ENCODE measurements around the gene RASSF3. TPM values are rescaled to one million over a fixed set of nuclear protein-coding genes. Genes with fewer than 3 reads are reported as not detected.
"Not testable (repeated sequence)": the region's sequence is repeated elsewhere in the genome, so short reads cannot be mapped to it uniquely, and the experiment has no call there.

The RASSF3 gene
- total and polyA plus RNA-seq, 9 donors: 18.2 to 64.5 (median 33.3) TPM

GRCh38 chr12:64611341-64612284 lies 1.3 kb downstream of the RASSF3 start:
- Histone ChIP-seq H3K27me3 (no peaks in the 10 kb centered on the region), H3K4me1 (ENCODE audit: insufficient read depth) (peaks cover 12% of the 10 kb centered on the region), H3K4me3 (peak overlapping the region; percentile 86), H3K9me3 (no peaks in the 10 kb centered on the region), H3K36me3 (no peaks in the 10 kb centered on the region), H3K27ac (peak overlapping the region; percentile 76 to 82)
- peak; percentile 45 to 68 (median 57) for DNase-seq
- WGBS, 3 donors: 0 to 4% (median 3%) methylated on average over 31 of the region's 31 CpGs
- no peak for TF ChIP-seq POLR2A (IDR thresholded peaks at IDR 0.05)
- TF ChIP-seq CTCF (IDR thresholded peaks at IDR 0.05): no peak
- TF ChIP-seq EP300 (IDR thresholded peaks at IDR 0.05): no peak
- intact Hi-C loops (cut with DNase I): loop anchor here (5.0 to 10.0 kb wide), 6 partner anchors 53 to 86 kb away; no protein-coding TSS in a partner anchor

- no peaks in the 10 kb centered on the region for H3K36me3 ChIP-seq
- no peak for DNase-seq
- H3K4me1 ChIP-seq (ENCODE audit: insufficient read depth): peaks cover 13% of the 10 kb centered on the region
- no peak overlapping the region for H3K27ac ChIP-seq
- no peaks in the 10 kb centered on the region for H3K9me3 ChIP-seq
- WGBS, 3 donors: 24 to 32% (median 26%) methylated on average over 4 of the region's 4 CpGs
- H3K27me3 ChIP-seq: no peaks in the 10 kb centered on the region
- TF ChIP-seq POLR2A (IDR thresholded peaks at IDR 0.05) (no peak), CTCF (IDR thresholded peaks at IDR 0.05) (no peak), EP300 (IDR thresholded peaks at IDR 0.05) (no peak)
- intact Hi-C loops (cut with DNase I): loop anchor here (5.0 to 10.0 kb wide), 6 partner anchors 52 to 84 kb away; no protein-coding TSS in a partner anchor
- no peak overlapping the region for H3K4me3 ChIP-seq
These were observed 2.5 kb downstream of the RASSF3 start for GRCh38 chr12:64612843-64613242.

- H3K27ac ChIP-seq, H3K36me3 ChIP-seq, DNase-seq, H3K9me3 ChIP-seq, H3K27me3 ChIP-seq, H3K4me3 ChIP-seq: not testable (repeated sequence)
- intact Hi-C loops (cut with DNase I): loop anchor here (5.0 to 10.0 kb wide), 6 partner anchors 51 to 83 kb away; no protein-coding TSS in a partner anchor
- peaks cover 13% of the 10 kb centered on the region for H3K4me1 ChIP-seq (ENCODE audit: insufficient read depth)
- 91 to 93% (median 93%) methylated on average over 19 of the region's 19 CpGs for WGBS, 3 donors
These were observed 3.6 kb downstream of the RASSF3 start for GRCh38 chr12:64613775-64614398.

- intact Hi-C loops (cut with DNase I): loop anchor here in 3 of 4 donors (10.0 kb wide), 3 partner anchors 49 to 69 kb away; no protein-coding TSS in a partner anchor
These were observed 5.9 kb downstream of the RASSF3 start for GRCh38 chr12:64616201-64616600.

More at GRCh38 chr12:64616201-64616600, 5.9 kb downstream of the RASSF3 start:
- Histone ChIP-seq H3K9me3 (no peaks in the 10 kb centered on the region), H3K4me1 (ENCODE audit: insufficient read depth) (peaks cover 16% of the 10 kb centered on the region), H3K27ac (peak overlapping the region in 1 of 2 donors; percentile 64), H3K27me3 (no peaks in the 10 kb centered on the region), H3K4me3 (no peak overlapping the region), H3K36me3 (no peaks in the 10 kb centered on the region)
- DNase-seq: no peak
- WGBS, 3 donors: 3 to 7% (median 3%) methylated on average over 3 of the region's 3 CpGs
- TF ChIP-seq POLR2A (IDR thresholded peaks at IDR 0.05) (no peak), EP300 (IDR thresholded peaks at IDR 0.05) (no peak), CTCF (IDR thresholded peaks at IDR 0.05) (no peak)
